GM12872 (cell line): ENCODE data around the gene SMAP2.

Experiments used
- CTCF ChIP-seq: IDR thresholded peaks from 3 replicates; pipeline ENCODE4 v1.5.1; 2011; ENCODE audit warnings: low read depth, mild to moderate bottlenecking, low read length, moderate library complexity; ENCODE audit not compliant: insufficient read depth

SMAP2 gene

GRCh38 chr1:40384413-40384762 lies 10.9 kb downstream of the SMAP2 start:
- no peak for TF ChIP-seq CTCF

- no peak for TF ChIP-seq CTCF
Observed at GRCh38 chr1:40384887-40385286, 11.4 kb downstream of the SMAP2 start.

DNA sequence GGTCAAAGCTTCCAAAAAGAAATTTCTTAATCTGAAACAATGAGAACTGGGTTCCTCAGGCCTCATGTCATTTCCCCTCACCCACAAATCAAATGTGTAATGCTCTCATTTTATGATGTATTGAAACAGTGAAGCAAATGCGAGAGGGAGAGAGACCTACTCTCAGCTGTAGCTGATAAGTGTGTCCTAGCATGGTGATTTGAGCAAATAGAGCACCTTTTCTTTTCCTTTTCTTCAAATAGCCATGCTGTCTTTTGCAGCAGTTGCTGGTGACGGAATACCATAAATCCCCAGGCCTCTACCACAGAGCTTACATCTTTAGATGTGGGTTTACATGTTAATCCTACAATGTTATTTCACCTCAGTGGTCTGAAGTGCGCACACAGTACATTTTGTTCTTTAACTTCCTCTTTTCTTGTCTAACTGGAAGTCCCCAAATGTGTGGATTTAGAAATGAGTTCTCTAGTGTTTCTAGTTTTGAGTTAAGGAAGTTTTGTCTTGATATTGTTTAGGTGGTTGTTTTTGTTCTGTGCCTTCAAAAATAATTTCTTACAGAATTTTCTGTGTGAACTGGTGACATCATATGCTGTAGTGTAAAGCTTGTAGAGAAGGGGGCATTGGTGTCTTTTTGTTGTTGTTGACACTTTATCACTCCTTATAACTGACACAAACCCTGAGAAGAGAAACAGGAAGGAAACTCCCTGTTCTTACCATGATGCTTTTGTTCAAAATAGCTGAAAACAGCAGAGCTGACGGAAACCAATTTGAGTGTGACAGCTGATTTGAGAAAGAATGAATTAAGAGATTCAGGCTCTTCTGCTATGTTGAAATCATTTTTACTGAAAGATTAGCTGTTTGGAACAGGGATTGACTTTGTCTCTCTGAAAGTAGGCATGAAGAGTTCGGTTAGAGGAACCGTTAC lies 12.2 kb downstream of the SMAP2 start:
- TF ChIP-seq CTCF, result no peak

DNA sequence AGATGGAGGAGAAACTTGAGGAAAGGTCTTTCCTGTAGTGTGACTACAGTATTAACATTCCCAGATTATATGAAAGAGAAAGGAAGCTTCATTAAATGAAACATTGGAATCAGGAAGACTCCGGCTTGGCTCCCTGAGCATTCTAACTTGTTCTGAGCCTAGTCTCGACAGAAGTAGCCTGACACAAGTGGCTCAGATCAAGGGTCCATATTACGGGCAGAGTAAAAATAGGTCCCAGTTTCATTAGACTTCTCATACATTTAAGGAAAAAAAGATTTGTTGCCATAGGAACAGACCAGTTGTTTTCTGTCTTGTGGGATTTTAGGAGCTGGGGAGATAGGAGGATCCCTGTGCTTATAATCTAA lies 12.8 kb downstream of the SMAP2 start:
- no peak for TF ChIP-seq CTCF

DNA sequence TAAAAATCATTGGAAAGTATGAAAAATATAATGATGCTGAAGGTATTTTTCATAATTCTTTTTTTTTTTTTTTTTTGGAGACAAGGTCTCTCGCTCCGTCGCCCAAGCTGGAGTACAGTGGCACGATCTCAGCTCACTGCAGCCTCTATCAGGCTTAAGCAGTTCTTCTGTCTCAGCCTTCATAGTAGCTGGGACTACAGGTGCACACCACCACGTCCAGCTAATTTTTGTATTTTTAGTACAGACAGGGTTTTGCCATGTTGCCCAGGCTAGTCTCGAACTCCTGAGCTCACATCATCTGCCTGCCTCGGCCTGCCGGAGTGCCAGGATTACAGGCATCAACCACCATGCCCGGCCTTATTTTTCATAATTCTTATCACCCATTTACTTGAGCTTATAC lies 13.3 kb downstream of the SMAP2 start:
- no peak for TF ChIP-seq CTCF

DNA sequence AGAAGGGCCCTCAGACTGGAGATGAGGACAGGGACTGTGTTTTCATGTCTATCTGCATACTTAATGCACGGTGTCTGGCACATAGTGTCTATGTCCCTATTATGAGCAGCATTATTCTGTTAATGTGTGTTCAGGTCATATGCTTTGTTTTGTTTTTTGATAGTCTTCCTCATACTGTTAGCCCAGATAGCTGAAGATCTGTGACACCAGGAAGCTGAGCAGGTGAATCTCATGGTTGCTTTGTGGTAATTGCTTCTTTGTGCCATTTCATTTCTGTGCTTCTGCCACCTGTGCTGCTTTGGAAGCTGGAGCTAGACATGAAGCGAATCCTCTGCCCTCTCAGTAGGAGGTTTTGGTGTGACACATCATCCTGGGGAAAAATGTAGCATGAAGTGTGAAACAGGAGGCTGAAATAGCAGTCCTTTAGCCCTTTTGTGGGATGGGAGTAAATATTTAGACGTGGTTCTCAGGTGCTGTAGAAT lies 15.8 kb downstream of the SMAP2 start:
- no peak for TF ChIP-seq CTCF

- TF ChIP-seq CTCF, result no peak
Observed at GRCh38 chr1:40389871-40390560, 16.5 kb downstream of the SMAP2 start.
